Measurements from ENCODE around the gene RALGAPA1.
"Not testable (repeated sequence)": the region's sequence is repeated elsewhere in the genome, so short reads cannot be mapped to it uniquely, and the experiment has no call there.

- not testable (repeated sequence) for TF ChIP-seq CTCF (IDR thresholded peaks at IDR 0.05; ENCODE audit: low read depth, low read length); EZH2phosphoT487 (IDR thresholded peaks at IDR 0.05; ENCODE audit: low read depth)
Measured at GRCh38 chr14:35619461-35619860, 189.6 kb downstream of the RALGAPA1 start.
